H1 (cell line): ENCODE measurements around the gene ATP11A. TPM values are rescaled to one million over a fixed set of nuclear protein-coding genes. Genes with fewer than 3 reads are reported as not detected.

Experiments
- CHD7 ChIP-seq: fragments of 300-600 bp; sonication (generic); IDR thresholded peaks from 2 replicates; pipeline ENCODE4 v1.7.1; 2012; ENCODE audit warnings: low read length, moderate library complexity, mild to moderate bottlenecking, inconsistent platforms; ENCODE audit not compliant: insufficient replicate concordance
- JUND ChIP-seq: IDR thresholded peaks from 2 replicates; pipeline ENCODE4 v1.6.1; 2011; ENCODE audit warnings: mild to moderate bottlenecking, improper control_type of control experiment, low read length
- NANOG ChIP-seq: IDR thresholded peaks from 2 replicates; pipeline ENCODE4 v1.6.1; 2011; ENCODE audit warnings: low read length, low read depth, mild to moderate bottlenecking, inconsistent platforms; ENCODE audit not compliant: insufficient read depth, poor library complexity, severe bottlenecking
- POLR2A ChIP-seq, 2 experiments: IDR thresholded peaks; 1 replicate in 1 of 2; 2 replicates in 1 of 2; pipeline ENCODE4 v1.6.1; 2011; ENCODE audit warnings: low read depth in 2 of 2, low read length in 2 of 2, mild to moderate bottlenecking in 2 of 2; ENCODE audit errors: control extremely low read depth in 1 of 2
- TAF1 ChIP-seq: IDR thresholded peaks from 2 replicates; pipeline ENCODE4 v1.6.1; 2011; ENCODE audit warnings: mild to moderate bottlenecking, low read depth, low read length
- USF2 ChIP-seq: IDR thresholded peaks from 2 replicates; pipeline ENCODE4 v1.6.1; 2011; ENCODE audit warnings: low read length, improper control_type of control experiment
- polyA plus RNA-seq, 7 experiments: library from polyadenylated mRNA; depleted of rRNA in 3 of 7; stranded (reverse) in 5 of 7; unstranded in 2 of 7; fragments of >200 nt in 5 of 7; fragments of 200-250 nt in 2 of 7; gene quantifications; 1 replicate in 5 of 7; 2 replicates in 1 of 7; 4 replicates in 1 of 7; pipeline versions ENCODE4 v1.2.1 to v1.2.3, GENCODE V29; 2011 to 2013; ENCODE audit warnings: missing spikeins in 2 of 7, mixed read lengths in 2 of 7
- total RNA-seq: library from RNA; stranded (reverse); fragmentation: NEBNext Ultra II Directional; extraction: Animal tissue kit (Norgen Biotek cat#: 25700); gene quantifications from 2 replicates; pipeline ENCODE4 v1.2.1, GENCODE V29; 2021

The ATP11A gene
- total and polyA plus RNA-seq, 2 of the 8 experiments (the other 6 are each of a cell fraction or from before 2014, with no cell fraction given): 28.8 to 72.9 TPM

- TF ChIP-seq CHD7: no peak
- TF ChIP-seq JUND: no peak
- no peak for TF ChIP-seq NANOG
- TF ChIP-seq USF2: no peak
- no peak for TF ChIP-seq TAF1
- no peak for TF ChIP-seq POLR2A (IDR thresholded peaks at IDR 0.05; ENCODE audit: control extremely low read depth in 1 of 2, low read depth in 2 of 2, low read length in 2 of 2)
These were observed 90.2 kb downstream of the ATP11A start (continued) for GRCh38 chr13:112779856-112780604.
